Transverse colon (tissue), 4 donors: ENCODE data around the gene HS3ST4.

ENCODE experiments used
- CTCF ChIP-seq, 5 experiments: fragments of 200-600 bp in 3 of 5; fragments of 450-650 bp in 2 of 5; sonication (generic) in 3 of 5; IDR thresholded peaks; 1 replicate in 2 of 5; 2 replicates in 3 of 5; pipeline ENCODE4 v1.5.1; 2016 to 2017; ENCODE audit warnings: antibody characterized with exemption in 5 of 5, inconsistent platforms in 3 of 5, mild to moderate bottlenecking in 2 of 5, moderate library complexity in 1 of 5
- POLR2A ChIP-seq: fragments of 450-650 bp; IDR thresholded peaks from one replicate; pipeline ENCODE4 v1.6.1; 2016; ENCODE audit warnings: antibody characterized with exemption, mild to moderate bottlenecking, moderate library complexity
- POLR2AphosphoS5 ChIP-seq, 3 donors: sonication (generic); formaldehyde crosslinking; IDR thresholded peaks; one replicate each; pipeline ENCODE4 v1.6.1; 2016; ENCODE audit warnings: antibody characterized with exemption in 3 of 3

- no peak for TF ChIP-seq CTCF (IDR thresholded peaks at IDR 0.05)
- TF ChIP-seq POLR2A: no peak
- TF ChIP-seq POLR2AphosphoS5 (IDR thresholded peaks at IDR 0.05): no peak
These were observed 106.3 kb downstream of the HS3ST4 start for GRCh38 chr16:25798065-25798464.
